Right atrium auricular region (tissue), 2 donors: ENCODE measurements around the gene RARRES2. TPM values are rescaled to one million over a fixed set of nuclear protein-coding genes. Genes with fewer than 3 reads are reported as not detected.
"Not testable (repeated sequence)": the region's sequence is repeated elsewhere in the genome, so short reads cannot be mapped to it uniquely, and the experiment has no call there.

Experiments
- DNase-seq: peaks from one replicate; pipeline ENCODE4 v3.0.0-alpha.2; 2019; ENCODE audit warnings: low spot score
- H3K27ac ChIP-seq, 2 donors: fragments of 200-600 bp; sonication (generic); 1 replicate in 1 of 2; 2 replicates in 1 of 2; pipeline ENCODE4 v1.5.1; 2016 to 2019
- H3K27me3 ChIP-seq, 2 donors: fragments of 200-600 bp; sonication (generic); one replicate each; pipeline versions ENCODE4 v1.5.1 to v1.6.0; 2017 to 2019
- H3K36me3 ChIP-seq: fragments of 200-600 bp; sonication (generic); one replicate; pipeline ENCODE4 v1.5.1; 2016
- H3K4me1 ChIP-seq, 2 donors: fragments of 200-600 bp; sonication (generic); one replicate each; pipeline versions ENCODE4 v1.5.1 to v1.6.0; 2017 to 2019
- H3K4me3 ChIP-seq, 2 donors: fragments of 200-600 bp; sonication (generic); 1 replicate in 1 of 2; 2 replicates in 1 of 2; pipeline ENCODE4 v1.5.1; 2017 to 2019; ENCODE audit warnings: mild to moderate bottlenecking in 1 of 2, moderate library complexity in 1 of 2
- H3K9me3 ChIP-seq, 2 donors: fragments of 200-600 bp; sonication (generic); one replicate each; pipeline ENCODE4 v1.5.1; 2019
- CTCF ChIP-seq, 2 donors: fragments of 200-600 bp; sonication (generic); IDR thresholded peaks; one replicate each; pipeline ENCODE4 v1.5.1; 2019; ENCODE audit warnings: antibody characterized with exemption in 2 of 2
- total RNA-seq, 2 donors: library from RNA; depleted of rRNA; stranded (reverse); fragments of >200 nt; gene quantifications; one replicate each; pipeline ENCODE4 v1.1.0, GENCODE V29; 2016

The RARRES2 gene
- total RNA-seq, 2 donors from 2014 or later = 105 to 197 TPM

- DNase-seq = no peak
- Histone ChIP-seq H3K9me3 (no peaks in the 10 kb centered on the region), H3K27me3 (no peaks in the 10 kb centered on the region), H3K36me3 (no peaks in the 10 kb centered on the region), H3K4me1 (no peaks in the 10 kb centered on the region), H3K27ac (no peak overlapping the region), H3K4me3 (no peak overlapping the region)
- no peak for TF ChIP-seq CTCF (IDR thresholded peaks at IDR 0.05)
These were observed 32.9 kb downstream of the RARRES2 start for GRCh38 chr7:150308575-150308974.

- no peaks in the 10 kb centered on the region for H3K9me3 ChIP-seq
- no peak for TF ChIP-seq CTCF (IDR thresholded peaks at IDR 0.05)
- H3K36me3 ChIP-seq = no peaks in the 10 kb centered on the region
- H3K4me3 ChIP-seq = no peak overlapping the region
- H3K4me1 ChIP-seq = no peaks in the 10 kb centered on the region
- no peak overlapping the region for H3K27ac ChIP-seq
- no peak for DNase-seq
- H3K27me3 ChIP-seq = no peaks in the 10 kb centered on the region
These were observed 33.5 kb downstream of the RARRES2 start for GRCh38 chr7:150307904-150308303.

- Histone ChIP-seq H3K27ac (no peak overlapping the region), H3K36me3 (no peaks in the 10 kb centered on the region), H3K9me3 (no peaks in the 10 kb centered on the region), H3K4me1 (no peaks in the 10 kb centered on the region), H3K4me3 (no peak overlapping the region), H3K27me3 (no peaks in the 10 kb centered on the region)
- TF ChIP-seq CTCF (IDR thresholded peaks at IDR 0.05) = no peak
- no peak for DNase-seq
These were observed 34.3 kb downstream of the RARRES2 start for GRCh38 chr7:150307129-150307528.

- H3K9me3 ChIP-seq, H3K27ac ChIP-seq, H3K36me3 ChIP-seq, H3K4me3 ChIP-seq, DNase-seq, H3K4me1 ChIP-seq, H3K27me3 ChIP-seq: not testable (repeated sequence)
These were observed 35.1 kb downstream of the RARRES2 start for GRCh38 chr7:150306377-150306776.

- not testable (repeated sequence) for H3K27ac ChIP-seq, H3K4me1 ChIP-seq, H3K27me3 ChIP-seq, H3K4me3 ChIP-seq, DNase-seq, H3K36me3 ChIP-seq, H3K9me3 ChIP-seq
These were observed 35.5 kb downstream of the RARRES2 start for GRCh38 chr7:150305903-150306284.

GRCh38 chr7:150305259-150305902 is 36.0 kb downstream of the RARRES2 start:
- not testable (repeated sequence) for H3K9me3 ChIP-seq, H3K27me3 ChIP-seq, H3K4me1 ChIP-seq, DNase-seq, H3K27ac ChIP-seq, H3K36me3 ChIP-seq, H3K4me3 ChIP-seq

- not testable (repeated sequence) for H3K9me3 ChIP-seq, H3K4me3 ChIP-seq, DNase-seq
These were observed 36.8 kb downstream of the RARRES2 start for GRCh38 chr7:150304499-150305258.

GRCh38 chr7:150302908-150303310 is 38.5 kb downstream of the RARRES2 start:
- not testable (repeated sequence) for H3K9me3 ChIP-seq, H3K36me3 ChIP-seq, H3K27me3 ChIP-seq, H3K27ac ChIP-seq, H3K4me1 ChIP-seq, DNase-seq, H3K4me3 ChIP-seq

More at GRCh38 chr7:150304499-150305258, 36.8 kb downstream of the RARRES2 start:
- not testable (repeated sequence) for H3K4me1 ChIP-seq, H3K27me3 ChIP-seq, H3K27ac ChIP-seq, H3K36me3 ChIP-seq

- H3K4me3 ChIP-seq, H3K36me3 ChIP-seq, H3K27ac ChIP-seq, H3K4me1 ChIP-seq, DNase-seq, H3K27me3 ChIP-seq, H3K9me3 ChIP-seq: not testable (repeated sequence)
These were observed 43.5 kb downstream of the RARRES2 start for GRCh38 chr7:150297978-150298377.

GRCh38 chr7:150296802-150297201 is 44.6 kb downstream of the RARRES2 start:
- not testable (repeated sequence) for DNase-seq, H3K9me3 ChIP-seq, H3K36me3 ChIP-seq, H3K27me3 ChIP-seq, H3K4me1 ChIP-seq, H3K27ac ChIP-seq, H3K4me3 ChIP-seq

- not testable (repeated sequence) for H3K9me3 ChIP-seq, H3K4me3 ChIP-seq, H3K27me3 ChIP-seq, DNase-seq, H3K27ac ChIP-seq, H3K4me1 ChIP-seq, H3K36me3 ChIP-seq
These were observed 45.8 kb downstream of the RARRES2 start for GRCh38 chr7:150295614-150296013.

- not testable (repeated sequence) for H3K4me1 ChIP-seq, DNase-seq, H3K27me3 ChIP-seq, H3K27ac ChIP-seq, H3K9me3 ChIP-seq, H3K36me3 ChIP-seq, H3K4me3 ChIP-seq
These were observed 46.4 kb downstream of the RARRES2 start for GRCh38 chr7:150295027-150295426.
